IMR-90 (cell line): ENCODE results near the gene PSMA2. TPM values are rescaled to one million over a fixed set of nuclear protein-coding genes. Genes with fewer than 3 reads are reported as not detected.

Experiments used
- ATAC-seq: fragments of 200-7000 bp; cut with Tn5 transposase; 2 replicates; pipeline ENCODE4 v1.9.1; 2020; ENCODE audit warnings: low read depth, mild to moderate bottlenecking, moderate library complexity
- BruUV-seq: library from RNA; stranded (reverse); fragments of 400-500 nt; replicated peaks from 2 replicates; lab custom pipeline; 2021; lab: Mats Ljungman, UMichigan
- CTCF ChIA-PET: fragments of 300-600 bp; formaldehyde crosslinking; extraction: SDS; loops from one replicate; lab custom pipeline; 2021; ENCODE audit warnings: antibody characterized with exemption; lab: Yijun Ruan, JAX
- POLR2A ChIA-PET: fragments of 300-600 bp; sonication (Branson Sonifier 250); formaldehyde crosslinking; loops from one replicate; lab custom pipeline; 2022; ENCODE audit warnings: antibody characterized with exemption; ENCODE audit not compliant: unreplicated experiment; lab: Charles Lee
- DNase-seq: peaks from one replicate; pipeline ENCODE4 v3.0.0; 2013
- H2AFZ ChIP-seq: replicated peaks from 2 replicates; pipeline ENCODE3; 2013; ENCODE audit warnings: low read length, mild to moderate bottlenecking; ENCODE audit not compliant: poor library complexity
- H2AK5ac ChIP-seq: 2 replicates; pipeline ENCODE4 v1.6.1; 2013; ENCODE audit warnings: low read depth, low read length, inconsistent platforms
- H2AK9ac ChIP-seq: replicated peaks from 2 replicates; pipeline ENCODE3; 2013; ENCODE audit warnings: mild to moderate bottlenecking, low read depth, low read length, moderate library complexity; ENCODE audit not compliant: poor library complexity
- H2BK120ac ChIP-seq: 2 replicates; pipeline ENCODE4 v1.6.1; 2013; ENCODE audit warnings: low read depth, low read length, inconsistent platforms
- H2BK15ac ChIP-seq: 3 replicates; pipeline ENCODE4 v1.6.1; 2013; ENCODE audit warnings: low read depth, low read length, inconsistent platforms
- H2BK20ac ChIP-seq: 2 replicates; pipeline ENCODE4 v1.6.1; 2013; ENCODE audit warnings: low read depth, mild to moderate bottlenecking, inconsistent platforms, low read length, moderate library complexity
- H2BK5ac ChIP-seq: 2 replicates; pipeline ENCODE4 v1.6.1; 2013; ENCODE audit warnings: mild to moderate bottlenecking, low read depth, low read length, inconsistent platforms; ENCODE audit not compliant: poor library complexity, severe bottlenecking
- H3K14ac ChIP-seq: replicated peaks from 2 replicates; pipeline ENCODE4 v1.6.1; 2013; ENCODE audit warnings: low read depth, low read length, inconsistent platforms
- H3K18ac ChIP-seq: 2 replicates; pipeline ENCODE4 v1.6.1; 2013; ENCODE audit warnings: low read depth, low read length, control low read depth
- H3K23ac ChIP-seq: 2 replicates; pipeline ENCODE4 v1.6.1; 2013; ENCODE audit warnings: low read depth, low read length, inconsistent platforms
- H3K27ac ChIP-seq: 2 replicates; pipeline ENCODE4 v1.5.1; 2013; ENCODE audit warnings: mild to moderate bottlenecking, control low read depth, low read length; ENCODE audit not compliant: insufficient read depth
- H3K27me3 ChIP-seq: 2 replicates; pipeline ENCODE4 v1.6.1; 2013; ENCODE audit warnings: low read length; ENCODE audit not compliant: control insufficient read depth, insufficient read depth
- H3K36me3 ChIP-seq: 2 replicates; pipeline ENCODE4 v1.6.1; 2013; ENCODE audit warnings: low read length, mixed read lengths; ENCODE audit not compliant: control insufficient read depth, insufficient read depth
- H3K4ac ChIP-seq: 2 replicates; pipeline ENCODE4 v1.6.1; 2013; ENCODE audit warnings: low read depth, low read length, inconsistent platforms
- H3K4me1 ChIP-seq: 2 replicates; pipeline ENCODE4 v1.6.1; 2013; ENCODE audit warnings: low read length, mixed read lengths; ENCODE audit not compliant: control insufficient read depth, insufficient read depth
- H3K4me2 ChIP-seq: 2 replicates; pipeline ENCODE4 v1.6.1; 2013; ENCODE audit warnings: low read depth, mild to moderate bottlenecking, control low read depth, low read length, moderate library complexity
- H3K4me3 ChIP-seq: 2 replicates; pipeline ENCODE4 v1.5.1; 2013; ENCODE audit warnings: low read depth, mild to moderate bottlenecking, control low read depth, low read length, moderate library complexity; ENCODE audit not compliant: insufficient read depth
- H3K56ac ChIP-seq: 2 replicates; pipeline ENCODE4 v1.6.1; 2013; ENCODE audit warnings: low read length, inconsistent platforms; ENCODE audit not compliant: insufficient read depth; ENCODE audit errors: extremely low read depth
- H3K79me1 ChIP-seq, 2 experiments: 2 replicates each; pipeline ENCODE4 v1.6.1; 2013; ENCODE audit warnings: low read length in 2 of 2, inconsistent platforms in 1 of 2, low read depth in 1 of 2
- H3K9ac ChIP-seq: 2 replicates; pipeline ENCODE4 v1.6.1; 2013; ENCODE audit warnings: low read depth, low read length, control low read depth
- H3K9me1 ChIP-seq: 2 replicates; pipeline ENCODE4 v1.6.1; 2013; ENCODE audit warnings: low read length, inconsistent platforms; ENCODE audit not compliant: insufficient read depth
- H3K9me3 ChIP-seq: 2 replicates; pipeline ENCODE4 v1.6.1; 2013; ENCODE audit warnings: low read length; ENCODE audit not compliant: control insufficient read depth, insufficient read depth
- H4K20me1 ChIP-seq: 2 replicates; pipeline ENCODE4 v1.6.1; 2013; ENCODE audit warnings: low read length, inconsistent platforms; ENCODE audit not compliant: insufficient read depth
- H4K5ac ChIP-seq: 2 replicates; pipeline ENCODE4 v1.6.1; 2013; ENCODE audit warnings: mild to moderate bottlenecking, low read depth, low read length, control low read depth
- H4K8ac ChIP-seq, 2 experiments: 2 replicates each; pipeline ENCODE4 v1.6.1; 2013; ENCODE audit warnings: low read depth in 2 of 2, low read length in 2 of 2, control low read depth in 1 of 2, inconsistent platforms in 1 of 2
- H4K91ac ChIP-seq: 2 replicates; pipeline ENCODE4 v1.6.1; 2013; ENCODE audit warnings: low read depth, low read length, inconsistent platforms; ENCODE audit not compliant: insufficient read depth
- BHLHE40 ChIP-seq: fragments of 150-350 bp; IDR thresholded peaks from 2 replicates; pipeline ENCODE4 v1.6.1; 2016; ENCODE audit warnings: mild to moderate bottlenecking, low read depth, low read length
- CEBPB ChIP-seq: IDR thresholded peaks from 2 replicates; pipeline ENCODE4 v1.6.1; 2012; ENCODE audit warnings: low read depth, low read length, improper control_type of control experiment
- CHD1 ChIP-seq: IDR thresholded peaks from 2 replicates; pipeline ENCODE4 v1.6.1; 2012; ENCODE audit warnings: low read depth, low read length, improper control_type of control experiment
- ELK1 ChIP-seq: fragments of 150-350 bp; IDR thresholded peaks from 2 replicates; pipeline ENCODE4 v1.6.1; 2016; ENCODE audit warnings: low read depth, mild to moderate bottlenecking, low read length, moderate library complexity, borderline replicate concordance
- FOS ChIP-seq: fragments of 150-350 bp; IDR thresholded peaks from 2 replicates; pipeline ENCODE4 v1.6.1; 2016; ENCODE audit warnings: low read depth, low read length
- MAFK ChIP-seq: IDR thresholded peaks from 2 replicates; pipeline ENCODE4 v1.6.1; 2012; ENCODE audit warnings: low read depth, low read length, improper control_type of control experiment
- MAZ ChIP-seq: IDR thresholded peaks from 2 replicates; pipeline ENCODE4 v1.6.1; 2012; ENCODE audit warnings: low read depth, mild to moderate bottlenecking, low read length, improper control_type of control experiment, moderate library complexity, borderline replicate concordance
- MXI1 ChIP-seq: IDR thresholded peaks from 2 replicates; pipeline ENCODE4 v1.6.1; 2012; ENCODE audit warnings: low read depth, mild to moderate bottlenecking, low read length, moderate library complexity, borderline replicate concordance
- NFE2L2 ChIP-seq: fragments of 150-350 bp; IDR thresholded peaks from 2 replicates; pipeline ENCODE4 v1.6.1; 2016; ENCODE audit warnings: low read depth, mild to moderate bottlenecking, low read length
- POLR2A ChIP-seq: IDR thresholded peaks from 2 replicates; pipeline ENCODE4 v1.6.1; 2012; ENCODE audit warnings: mild to moderate bottlenecking, low read depth, low read length
- RAD21 ChIP-seq: IDR thresholded peaks from 2 replicates; pipeline ENCODE4 v1.6.1; 2012; ENCODE audit warnings: low read length, improper control_type of control experiment
- RCOR1 ChIP-seq: IDR thresholded peaks from 2 replicates; pipeline ENCODE4 v1.6.1; 2012; ENCODE audit warnings: mild to moderate bottlenecking, low read length, improper control_type of control experiment; ENCODE audit not compliant: insufficient replicate concordance
- RFX5 ChIP-seq: IDR thresholded peaks from 2 replicates; pipeline ENCODE4 v1.8.0; 2012; ENCODE audit warnings: low read depth, mild to moderate bottlenecking, low read length, moderate library complexity
- SMC3 ChIP-seq: fragments of 150-350 bp; IDR thresholded peaks from 2 replicates; pipeline ENCODE4 v1.6.1; 2016; ENCODE audit warnings: low read depth, mild to moderate bottlenecking, antibody characterized with exemption, low read length, moderate library complexity
- WGBS, 2 experiments: methylation state at CpG; one replicate each; pipeline versions ENCODE4 v1.1.5 to v1.1.7; 2013; ENCODE audit warnings: missing lambda C conversion rate in 2 of 2; ENCODE audit not compliant: insufficient read length in 1 of 2; ENCODE audit errors: extremely low coverage in 2 of 2; 5-methylcytosine and 5-hydroxymethylcytosine counted together
- dilution Hi-C: fragments of 300-500 bp; cut with HindIII; formaldehyde crosslinking; loops from one replicate; pipeline ENCODE4 v1.14.3; 2018; ENCODE audit warnings: low sequenced_read_pairs; ENCODE audit not compliant: unreplicated experiment
- in situ Hi-C: fragments of 300-500 bp; cut with MboI; formaldehyde crosslinking; loops from 3 replicates; pipeline ENCODE4 v1.14.3; 2019; ENCODE audit warnings: low sequenced_read_pairs, inconsistent platforms, mixed read lengths
- intact Hi-C: fragments of 100-400 bp; cut with micrococcal nuclease; formaldehyde crosslinking; loops from 2 replicates; pipeline ENCODE4 v1.10.0; 2022
- polyA plus RNA-seq, 3 experiments: library from polyadenylated mRNA; depleted of rRNA; stranded (reverse); fragments of >200 nt; gene quantifications; 2 replicates each; pipeline ENCODE4 v1.2.3, GENCODE V29; 2012; ENCODE audit warnings: low replicate concordance in 1 of 3
- total RNA-seq: library from RNA; depleted of rRNA; stranded (reverse); fragments of >200 nt; gene quantifications from 2 replicates; pipeline ENCODE4 v1.2.3, GENCODE V29; 2012
- TF ChIP-seq, protein P1 (sequence below): conservative IDR thresholded peaks from 2 replicates; pipeline ENCODE4 v1.5.1; 2012; ENCODE audit warnings: mild to moderate bottlenecking, low read depth, low read length, improper control_type of control experiment
- TF ChIP-seq, protein P2 (sequence below): fragments of 150-350 bp; IDR thresholded peaks from 2 replicates; pipeline ENCODE4 v1.6.1; 2017; ENCODE audit warnings: mild to moderate bottlenecking, antibody characterized with exemption, low read length, low read depth

The PSMA2 gene
- total and polyA plus RNA-seq, 2 of the 4 experiments (the other 2 are of a cell fraction) = 106 to 138 TPM

DNA sequence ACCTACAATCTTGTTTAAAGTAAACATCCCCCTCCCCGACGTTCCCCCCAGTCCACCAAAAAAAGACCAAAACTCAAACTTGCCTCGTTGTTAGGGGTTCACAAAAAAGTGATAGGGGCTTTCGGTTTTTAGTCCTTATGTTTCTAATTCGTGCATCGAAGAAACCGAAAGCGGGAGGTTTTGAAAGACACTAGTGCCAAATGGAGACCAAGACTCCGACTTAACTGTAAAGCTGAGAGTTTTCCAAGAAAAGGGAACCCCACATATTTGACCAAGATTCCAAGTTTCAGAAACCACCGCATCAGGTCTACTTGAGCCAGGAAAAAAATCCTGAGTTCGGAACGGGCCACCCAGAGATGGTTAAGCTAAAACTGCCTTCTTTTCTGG lies 534 bp downstream of the PSMA2 start:
- peak overlapping the region; percentile 59 for H2AK9ac ChIP-seq
- DNase-seq (peak; percentile 12), ATAC-seq (no peak)
- H3K4me2 ChIP-seq = peak overlapping the region; percentile 99
- peak overlapping the region; percentile 67 for H2BK5ac ChIP-seq
- peak overlapping the region; percentile 94 for H3K9ac ChIP-seq
- H3K14ac ChIP-seq = peak overlapping the region; percentile 97
- peak overlapping the region; percentile 96 for H2AFZ ChIP-seq
- peak overlapping the region; percentile 95 for H3K4ac ChIP-seq
- peaks cover 4% of the 10 kb centered on the region for H3K4me1 ChIP-seq
- H4K5ac ChIP-seq = peak overlapping the region; percentile 16; the same call in 1 of the 2 replicates
- H3K18ac ChIP-seq = no peak overlapping the region
- H3K27me3 ChIP-seq = no peaks in the 10 kb centered on the region
- no peak overlapping the region for H2BK15ac ChIP-seq
- H4K91ac ChIP-seq = peak overlapping the region; percentile 89; the same call in 1 of the 2 replicates
- H2BK120ac ChIP-seq = no peak overlapping the region
- TF ChIP-seq MAFK (no peak), CEBPB (no peak), ELK1 (no peak), RAD21 (no peak), MXI1 (no peak), RFX5 (no peak), SMC3 (no peak), POLR2A (no peak), FOS (no peak), CHD1 (no peak), MAZ (no peak), RCOR1 (no peak), BHLHE40 (no peak), NFE2L2 (no peak)
- TF ChIP-seq, protein P1, sequence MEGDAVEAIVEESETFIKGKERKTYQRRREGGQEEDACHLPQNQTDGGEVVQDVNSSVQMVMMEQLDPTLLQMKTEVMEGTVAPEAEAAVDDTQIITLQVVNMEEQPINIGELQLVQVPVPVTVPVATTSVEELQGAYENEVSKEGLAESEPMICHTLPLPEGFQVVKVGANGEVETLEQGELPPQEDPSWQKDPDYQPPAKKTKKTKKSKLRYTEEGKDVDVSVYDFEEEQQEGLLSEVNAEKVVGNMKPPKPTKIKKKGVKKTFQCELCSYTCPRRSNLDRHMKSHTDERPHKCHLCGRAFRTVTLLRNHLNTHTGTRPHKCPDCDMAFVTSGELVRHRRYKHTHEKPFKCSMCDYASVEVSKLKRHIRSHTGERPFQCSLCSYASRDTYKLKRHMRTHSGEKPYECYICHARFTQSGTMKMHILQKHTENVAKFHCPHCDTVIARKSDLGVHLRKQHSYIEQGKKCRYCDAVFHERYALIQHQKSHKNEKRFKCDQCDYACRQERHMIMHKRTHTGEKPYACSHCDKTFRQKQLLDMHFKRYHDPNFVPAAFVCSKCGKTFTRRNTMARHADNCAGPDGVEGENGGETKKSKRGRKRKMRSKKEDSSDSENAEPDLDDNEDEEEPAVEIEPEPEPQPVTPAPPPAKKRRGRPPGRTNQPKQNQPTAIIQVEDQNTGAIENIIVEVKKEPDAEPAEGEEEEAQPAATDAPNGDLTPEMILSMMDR = no peak
- TF ChIP-seq, protein P2, sequence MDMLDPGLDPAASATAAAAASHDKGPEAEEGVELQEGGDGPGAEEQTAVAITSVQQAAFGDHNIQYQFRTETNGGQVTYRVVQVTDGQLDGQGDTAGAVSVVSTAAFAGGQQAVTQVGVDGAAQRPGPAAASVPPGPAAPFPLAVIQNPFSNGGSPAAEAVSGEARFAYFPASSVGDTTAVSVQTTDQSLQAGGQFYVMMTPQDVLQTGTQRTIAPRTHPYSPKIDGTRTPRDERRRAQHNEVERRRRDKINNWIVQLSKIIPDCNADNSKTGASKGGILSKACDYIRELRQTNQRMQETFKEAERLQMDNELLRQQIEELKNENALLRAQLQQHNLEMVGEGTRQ = no peak
- in situ Hi-C loops = loop anchor here (25.0 kb wide), 1 partner anchor 906 kb away; no protein-coding TSS in a partner anchor
- peak overlapping the region; percentile 83 for H3K27ac ChIP-seq
- no peak overlapping the region for H2BK20ac ChIP-seq
- dilution Hi-C loops = loop anchor here (25.0 kb wide), 1 partner anchor 306 kb away; no protein-coding TSS in a partner anchor
- peak overlapping the region; percentile 92 for H3K56ac ChIP-seq
- H3K36me3 ChIP-seq = peaks cover 6% of the 10 kb centered on the region
- peak overlapping the region; percentile 97 for H3K23ac ChIP-seq
- peak overlapping the region; percentile 81 to 96; a peak in 3 of 4 replicates for H4K8ac ChIP-seq
- peak overlapping the region; percentile 69 for H3K4me3 ChIP-seq
- peak overlapping the region; percentile 35; the same call in 1 of the 2 replicates for H2AK5ac ChIP-seq
- ChIA-PET POLR2A (no interaction called here), CTCF (interaction anchor here (1.4 to 2.1 kb wide), 3 partner anchors 10 to 991 kb away, joined by 5 to 8 read pairs (median 7); no protein-coding TSS in a partner anchor)
- WGBS, 2 experiments = no CpG with 5 or more reads among the region's 12 CpGs
- BruUV-seq = no TSS peak
- H3K9me3 ChIP-seq = no peaks in the 10 kb centered on the region
- peaks cover 15 to 67% of the 10 kb centered on the region in 2 experiments for H3K79me1 ChIP-seq
- peaks cover 4% of the 10 kb centered on the region; the same call in 1 of the 2 replicates for H3K9me1 ChIP-seq
- intact Hi-C loops = loop anchor here (5.0 to 10.0 kb wide), 2 partner anchors 653 to 771 kb away; partner anchors contain the start of gene STK17A
- peaks cover 35% of the 10 kb centered on the region for H4K20me1 ChIP-seq
